Measurements from ENCODE around the gene SLC7A14. TPM values are rescaled to one million over a fixed set of nuclear protein-coding genes. Genes with fewer than 3 reads are reported as not detected.

The SLC7A14 gene
- total RNA-seq, 2 experiments from 2014 or later = not detected

- no peaks in the 10 kb centered on the region for H3K27me3 ChIP-seq (ENCODE audit: control insufficient read depth in 1 of 2, insufficient read depth in 2 of 2, low read length in 2 of 2)
- intact Hi-C loops (cut with DNase I, micrococcal nuclease) = no loop called here
- Mint-ChIP-seq H3K9me3 (no peaks in the 10 kb centered on the region), H3K36me3 (ENCODE audit: low read depth) (no peaks in the 10 kb centered on the region), H3K4me1 (ENCODE audit: low read depth) (no peaks in the 10 kb centered on the region), H3K4me3 (no peak overlapping the region), H3K27ac (no peak overlapping the region), H3K27me3 (no peaks in the 10 kb centered on the region)
- POLR2A ChIA-PET = no interaction called here
- TF ChIP-seq, protein P1, sequence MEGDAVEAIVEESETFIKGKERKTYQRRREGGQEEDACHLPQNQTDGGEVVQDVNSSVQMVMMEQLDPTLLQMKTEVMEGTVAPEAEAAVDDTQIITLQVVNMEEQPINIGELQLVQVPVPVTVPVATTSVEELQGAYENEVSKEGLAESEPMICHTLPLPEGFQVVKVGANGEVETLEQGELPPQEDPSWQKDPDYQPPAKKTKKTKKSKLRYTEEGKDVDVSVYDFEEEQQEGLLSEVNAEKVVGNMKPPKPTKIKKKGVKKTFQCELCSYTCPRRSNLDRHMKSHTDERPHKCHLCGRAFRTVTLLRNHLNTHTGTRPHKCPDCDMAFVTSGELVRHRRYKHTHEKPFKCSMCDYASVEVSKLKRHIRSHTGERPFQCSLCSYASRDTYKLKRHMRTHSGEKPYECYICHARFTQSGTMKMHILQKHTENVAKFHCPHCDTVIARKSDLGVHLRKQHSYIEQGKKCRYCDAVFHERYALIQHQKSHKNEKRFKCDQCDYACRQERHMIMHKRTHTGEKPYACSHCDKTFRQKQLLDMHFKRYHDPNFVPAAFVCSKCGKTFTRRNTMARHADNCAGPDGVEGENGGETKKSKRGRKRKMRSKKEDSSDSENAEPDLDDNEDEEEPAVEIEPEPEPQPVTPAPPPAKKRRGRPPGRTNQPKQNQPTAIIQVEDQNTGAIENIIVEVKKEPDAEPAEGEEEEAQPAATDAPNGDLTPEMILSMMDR (IDR thresholded peaks at IDR 0.05) = no peak
- H3K36me3 ChIP-seq (ENCODE audit: insufficient read depth, low read length) = no peaks in the 10 kb centered on the region
- H3K4me1 ChIP-seq (ENCODE audit: insufficient read depth, low read length) = no peaks in the 10 kb centered on the region
- ATAC-seq (ENCODE audit: poor library complexity) (no peak), DNase-seq (no peak)
- CTCF ChIA-PET = no interaction called here
- H3K9me3 ChIP-seq (ENCODE audit: control insufficient read depth in 1 of 2, insufficient read depth in 1 of 2, low read length in 2 of 2) = no peaks in the 10 kb centered on the region
- H3K27ac ChIP-seq (ENCODE audit: low read depth in 1 of 2, low read length in 2 of 2) = no peak overlapping the region
- H3K4me3 ChIP-seq (ENCODE audit: low read length) = no peak overlapping the region
Measured at GRCh38 chr3:170484869-170485268, 101.0 kb downstream of the SLC7A14 start.

GRCh38 chr3:170483485-170484262 lies 102.2 kb downstream of the SLC7A14 start:
- Histone ChIP-seq H3K36me3 (ENCODE audit: insufficient read depth, low read length) (no peaks in the 10 kb centered on the region), H3K4me3 (ENCODE audit: low read length) (no peak overlapping the region), H3K27ac (ENCODE audit: low read depth in 1 of 2, low read length in 2 of 2) (no peak overlapping the region), H3K27me3 (ENCODE audit: control insufficient read depth in 1 of 2, insufficient read depth in 2 of 2, low read length in 2 of 2) (no peaks in the 10 kb centered on the region), H3K9me3 (ENCODE audit: control insufficient read depth in 1 of 2, insufficient read depth in 1 of 2, low read length in 2 of 2) (no peaks in the 10 kb centered on the region), H3K4me1 (ENCODE audit: insufficient read depth, low read length) (no peaks in the 10 kb centered on the region)
- H3K36me3 Mint-ChIP-seq (ENCODE audit: low read depth) = no peaks in the 10 kb centered on the region
- ATAC-seq (ENCODE audit: poor library complexity) = no peak
- no peak overlapping the region for H3K4me3 Mint-ChIP-seq
- no peak for DNase-seq
- TF ChIP-seq, protein P1 (IDR thresholded peaks at IDR 0.05) = no peak
- intact Hi-C loops (cut with DNase I, micrococcal nuclease) = no loop called here
- H3K27ac Mint-ChIP-seq = no peak overlapping the region
- ChIA-PET POLR2A (no interaction called here), CTCF (no interaction called here)
- no peaks in the 10 kb centered on the region for H3K9me3 Mint-ChIP-seq
- no peaks in the 10 kb centered on the region for H3K4me1 Mint-ChIP-seq (ENCODE audit: low read depth)
- H3K27me3 Mint-ChIP-seq = no peaks in the 10 kb centered on the region

- H3K4me1 Mint-ChIP-seq (ENCODE audit: low read depth) = no peaks in the 10 kb centered on the region
- no peaks in the 10 kb centered on the region for H3K27me3 ChIP-seq (ENCODE audit: control insufficient read depth in 1 of 2, insufficient read depth in 2 of 2, low read length in 2 of 2)
- no peaks in the 10 kb centered on the region for H3K36me3 Mint-ChIP-seq (ENCODE audit: low read depth)
- H3K27ac ChIP-seq (ENCODE audit: low read depth in 1 of 2, low read length in 2 of 2) = no peak overlapping the region
- H3K27ac Mint-ChIP-seq = no peak overlapping the region
- H3K4me1 ChIP-seq (ENCODE audit: insufficient read depth, low read length) = no peaks in the 10 kb centered on the region
- intact Hi-C loops (cut with DNase I, micrococcal nuclease) = no loop called here
- ChIA-PET CTCF (no interaction called here), POLR2A (no interaction called here)
- no peak overlapping the region for H3K4me3 Mint-ChIP-seq
- TF ChIP-seq, protein P1 (IDR thresholded peaks at IDR 0.05) = no peak
- ATAC-seq (ENCODE audit: poor library complexity) = no peak
- no peaks in the 10 kb centered on the region for H3K9me3 Mint-ChIP-seq
- DNase-seq = no peak
- no peaks in the 10 kb centered on the region for H3K9me3 ChIP-seq (ENCODE audit: control insufficient read depth in 1 of 2, insufficient read depth in 1 of 2, low read length in 2 of 2)
- H3K27me3 Mint-ChIP-seq = no peaks in the 10 kb centered on the region
- H3K36me3 ChIP-seq (ENCODE audit: insufficient read depth, low read length) = no peaks in the 10 kb centered on the region
- H3K4me3 ChIP-seq (ENCODE audit: low read length) = no peak overlapping the region
Measured at GRCh38 chr3:170482199-170482598, 103.7 kb downstream of the SLC7A14 start.

Measured in CD4-positive, alpha-beta T cell (primary cell).